Calu3 (cell line): Measurements from ENCODE around the gene GATAD2B. TPM values are rescaled to one million over a fixed set of nuclear protein-coding genes. Genes with fewer than 3 reads are reported as not detected.
A peak's percentile ranks its signal among the peaks of the same experiment; 100 is the strongest.
"Not testable (repeated sequence)": the region's sequence is repeated elsewhere in the genome, so short reads cannot be mapped to it uniquely, and the experiment has no call there.

Source experiments
- BruUV-seq: library from RNA; stranded (reverse); fragments of 400-500 nt; replicated peaks from 2 replicates; lab custom pipeline; 2021; lab: Mats Ljungman, UMichigan
- CTCF ChIA-PET: fragments of 300-600 bp; sonication (Branson Sonifier 250); formaldehyde crosslinking; loops from one replicate; lab custom pipeline; 2022; ENCODE audit warnings: antibody characterized with exemption; lab: Charles Lee
- DNase-seq: peaks from one replicate; pipeline ENCODE4 v3.0.0; 2022
- H3K27ac Mint-ChIP-seq: one replicate; pipeline ENCODE4 v1.8.0; 2022; ENCODE audit warnings: mixed read lengths; ENCODE audit not compliant: unreplicated experiment
- H3K27me3 Mint-ChIP-seq: one replicate; pipeline ENCODE4 v1.8.0; 2022; ENCODE audit warnings: mixed read lengths; ENCODE audit not compliant: unreplicated experiment
- H3K36me3 Mint-ChIP-seq: one replicate; pipeline ENCODE4 v1.8.0; 2022; ENCODE audit warnings: mild to moderate bottlenecking, moderate library complexity, mixed read lengths; ENCODE audit not compliant: insufficient read depth, unreplicated experiment
- H3K4me1 Mint-ChIP-seq: one replicate; pipeline ENCODE4 v1.8.0; 2022; ENCODE audit warnings: mild to moderate bottlenecking, low read depth, mixed read lengths; ENCODE audit not compliant: unreplicated experiment
- H3K4me3 Mint-ChIP-seq: one replicate; pipeline ENCODE4 v1.8.0; 2022; ENCODE audit warnings: mild to moderate bottlenecking, low read depth, moderate library complexity, mixed read lengths; ENCODE audit not compliant: unreplicated experiment
- H3K9me3 Mint-ChIP-seq: one replicate; pipeline ENCODE4 v1.8.0; 2022; ENCODE audit warnings: low read depth, mixed read lengths; ENCODE audit not compliant: unreplicated experiment
- CTCF ChIP-seq: fragments of 200-600 bp; IDR thresholded peaks from one replicate; pipeline ENCODE4 v1.8.0; 2022; ENCODE audit warnings: antibody characterized with exemption; ENCODE audit not compliant: unreplicated experiment
- intact Hi-C: fragments of 100-400 bp; cut with micrococcal nuclease; formaldehyde crosslinking; loops from one replicate; pipeline ENCODE4 v1.10.0; 2022; ENCODE audit not compliant: unreplicated experiment
- total RNA-seq: library from RNA; stranded (reverse); gene quantifications from 2 replicates; pipeline ENCODE4 v1.2.3, GENCODE V29; 2022

GATAD2B gene
- total RNA-seq, 1 experiment from 2014 or later = 62.5 TPM

GRCh38 chr1:153919876-153920852 lies 2.6 kb downstream of the GATAD2B start:
- CTCF ChIA-PET = no interaction called here
- Mint-ChIP-seq H3K36me3 (peaks cover 42% of the 10 kb centered on the region), H3K4me1 (peaks cover 33% of the 10 kb centered on the region), H3K9me3 (no peaks in the 10 kb centered on the region), H3K4me3 (peak overlapping the region; percentile 74), H3K27ac (no peak overlapping the region), H3K27me3 (no peaks in the 10 kb centered on the region)
- no peak for DNase-seq
- intact Hi-C loops = loop anchor here (2.0 to 5.0 kb wide), 2 partner anchors 67 to 98 kb away; partner anchors contain the start of gene RAB13
- TF ChIP-seq CTCF = no peak
- no TSS peak for BruUV-seq

DNA sequence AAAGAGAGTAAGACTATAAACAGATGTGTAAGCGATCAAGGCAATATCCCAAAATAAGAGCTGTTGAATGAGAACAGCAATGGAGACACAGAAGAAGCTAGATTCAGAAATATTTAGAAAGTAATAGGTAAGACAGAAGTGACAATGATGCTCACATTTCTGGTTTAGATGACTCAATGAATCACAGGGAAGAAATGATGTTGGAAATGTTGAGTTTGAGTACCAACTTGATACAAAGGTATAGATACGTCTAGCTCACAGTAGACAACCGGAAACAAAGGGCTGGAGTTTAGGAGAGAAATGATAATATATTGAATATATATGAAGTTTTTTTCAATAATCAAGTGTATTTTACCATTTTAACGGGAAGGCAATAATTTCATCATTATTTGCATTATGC lies 6.5 kb downstream of the GATAD2B start:
- Mint-ChIP-seq H3K27me3 (no peaks in the 10 kb centered on the region), H3K36me3 (peaks cover 24% of the 10 kb centered on the region), H3K4me1 (peaks cover 29% of the 10 kb centered on the region), H3K27ac (no peak overlapping the region), H3K4me3 (no peak overlapping the region), H3K9me3 (no peaks in the 10 kb centered on the region)
- intact Hi-C loops = no loop called here
- TF ChIP-seq CTCF = no peak
- CTCF ChIA-PET = interaction anchor here (0.6 to 1.1 kb wide), 3 partner anchors 70 to 155 kb away, joined by 3 to 5 read pairs (median 3); no protein-coding TSS in a partner anchor
- BruUV-seq = no TSS peak
- no peak for DNase-seq

GRCh38 chr1:153912349-153912748 lies 10.4 kb downstream of the GATAD2B start:
- no peak for TF ChIP-seq CTCF
- Mint-ChIP-seq H3K36me3 (peaks cover 21% of the 10 kb centered on the region), H3K4me3 (no peak overlapping the region), H3K27me3 (no peaks in the 10 kb centered on the region), H3K4me1 (peaks cover 8% of the 10 kb centered on the region), H3K27ac (no peak overlapping the region), H3K9me3 (no peaks in the 10 kb centered on the region)
- BruUV-seq = no TSS peak
- DNase-seq = no peak
- intact Hi-C loops = no loop called here
- CTCF ChIA-PET = no interaction called here

- H3K4me3 Mint-ChIP-seq, intact Hi-C loops, BruUV-seq, CTCF ChIA-PET, DNase-seq, H3K9me3 Mint-ChIP-seq, H3K27ac Mint-ChIP-seq, H3K4me1 Mint-ChIP-seq, H3K27me3 Mint-ChIP-seq: not testable (repeated sequence)
- peaks cover 21% of the 10 kb centered on the region for H3K36me3 Mint-ChIP-seq
Measured at GRCh38 chr1:153910560-153910959, 12.2 kb downstream of the GATAD2B start.
